Measurements from ENCODE around the gene ARL4C. TPM values are rescaled to one million over a fixed set of nuclear protein-coding genes. Genes with fewer than 3 reads are reported as not detected.

The ARL4C gene
- total RNA-seq, 4 donors from 2014 or later: 20.5 to 62.7 (median 47.0) TPM

GRCh38 chr2:234444893-234445292 is 52.0 kb downstream of the ARL4C start:
- intact Hi-C loops (cut with DNase I; ENCODE audit: low total_unique reads): no loop called here
- WGBS, 2 donors: 35 to 38% methylated on average over 10 of the region's 10 CpGs
- DNase-seq (ENCODE audit: low spot score in 2 of 2): no peak
- no peak overlapping the region for H3K4me3 ChIP-seq (ENCODE audit: low read depth, poor library complexity, severe bottlenecking)
- TF ChIP-seq CTCF (IDR thresholded peaks at IDR 0.05) (no peak), POLR2A (IDR thresholded peaks at IDR 0.05) (no peak)

DNA sequence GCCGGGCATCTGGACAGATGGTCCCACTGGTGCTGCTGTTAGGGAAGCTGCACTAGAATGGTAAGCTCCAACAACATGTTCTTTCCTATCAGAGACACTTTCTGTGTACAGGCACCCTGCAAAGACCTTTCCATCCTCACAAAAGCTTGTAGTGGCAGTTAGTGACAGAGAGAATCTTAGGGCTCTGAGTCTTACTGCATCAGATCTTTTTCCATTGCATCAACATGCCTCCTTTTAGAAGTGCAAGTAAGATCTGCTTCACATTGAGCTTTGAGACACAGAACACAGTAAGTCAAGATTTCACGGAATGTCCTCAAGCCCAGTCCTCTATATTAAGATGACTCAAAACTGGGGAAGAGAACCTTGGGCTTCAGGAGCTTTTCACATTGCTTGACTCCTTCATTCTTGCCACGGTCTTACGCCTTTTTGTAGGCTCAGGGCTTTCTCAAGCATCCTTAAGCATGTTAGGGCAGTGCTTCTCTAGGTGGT is 52.6 kb downstream of the ARL4C start:
- 79 to 85% methylated on average over 4 of the region's 4 CpGs for WGBS, 2 donors
- no peak for TF ChIP-seq POLR2A (IDR thresholded peaks at IDR 0.05)
- no peak for TF ChIP-seq CTCF (IDR thresholded peaks at IDR 0.05)
- intact Hi-C loops (cut with DNase I; ENCODE audit: low total_unique reads): no loop called here
- no peak for DNase-seq (ENCODE audit: low spot score in 2 of 2)
- no peak overlapping the region for H3K4me3 ChIP-seq (ENCODE audit: low read depth, poor library complexity, severe bottlenecking)

All from lower leg skin (tissue), 4 donors.